GM23248 (cell line): ENCODE results near the gene PNLIPRP3.

ENCODE experiments used
- EZH2 ChIP-seq: fragments of 200-600 bp; sonication (generic); IDR thresholded peaks from 2 replicates; pipeline ENCODE4 v1.6.1; 2018; ENCODE audit warnings: antibody characterized with exemption, mild to moderate bottlenecking; ENCODE audit not compliant: insufficient read depth, poor library complexity, severe bottlenecking
- EZH2phosphoT487 ChIP-seq: fragments of 200-600 bp; sonication (generic); IDR thresholded peaks from 2 replicates; pipeline ENCODE4 v1.6.1; 2018; ENCODE audit warnings: antibody characterized with exemption, moderate library complexity, mild to moderate bottlenecking, low read depth; ENCODE audit not compliant: insufficient read depth

- TF ChIP-seq EZH2phosphoT487 (no peak), EZH2 (no peak)
Measured at GRCh38 chr10:116524736-116525135, 97.1 kb downstream of the PNLIPRP3 start.
